ENCODE data around the gene DMC1. TPM values are rescaled to one million over a fixed set of nuclear protein-coding genes. Genes with fewer than 3 reads are reported as not detected.
"Not testable (repeated sequence)": the region's sequence is repeated elsewhere in the genome, so short reads cannot be mapped to it uniquely, and the experiment has no call there.

Gene DMC1
- total RNA-seq, 1 experiment from 2014 or later = 0.89 TPM

DNA sequence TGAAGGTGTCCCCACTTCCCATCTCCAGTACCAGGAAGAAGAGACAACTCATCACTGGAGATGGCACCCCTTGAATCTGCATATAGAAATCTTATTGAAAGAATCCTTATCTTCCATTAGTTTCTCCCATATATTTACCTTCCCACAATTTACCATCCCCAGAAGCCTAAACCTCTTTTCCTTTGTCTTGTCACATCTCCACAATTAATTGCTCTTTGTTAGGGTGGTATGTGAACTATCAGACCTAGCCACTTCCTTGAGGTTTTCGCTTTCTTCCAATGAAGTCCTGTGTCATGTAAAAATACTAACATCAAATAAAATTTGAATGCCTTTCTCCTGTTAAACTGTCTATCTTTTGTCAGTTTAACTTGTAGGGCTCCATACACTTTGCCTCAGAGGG, 48.3 kb upstream of the DMC1 start:
- ChIA-PET POLR2A (no interaction called here), CTCF (no interaction called here), RAD21 (ENCODE audit: low non-redundant PET in 1 of 2, low total read pairs in 2 of 2, uncharacterized antibody in 2 of 2, unreplicated experiment in 2 of 2) (no interaction called here)
- peaks cover 0 to 21% of the 10 kb centered on the region in 2 experiments; a peak in 3 of 4 replicates for H3K4me1 ChIP-seq (ENCODE audit: control insufficient read depth in 1 of 2, insufficient read depth in 2 of 2, low read length in 2 of 2)
- no peak for ATAC-seq
- H3K4me2 ChIP-seq (ENCODE audit: low read length) = no peak overlapping the region
- no peaks in the 10 kb centered on the region for H4K20me1 ChIP-seq (ENCODE audit: insufficient read depth)
- peaks cover 0 to 4% of the 10 kb centered on the region in 2 experiments; a peak in 2 of 4 replicates for H3K36me3 ChIP-seq (ENCODE audit: control insufficient read depth in 1 of 2, insufficient read depth in 2 of 2, low read length in 2 of 2)
- H3K27me3 ChIP-seq (ENCODE audit: insufficient read depth, low read length) = no peaks in the 10 kb centered on the region
- no TSS peak for BruUV-seq (replicated peaks)
- no peak overlapping the region for H3K4me3 ChIP-seq (replicated peaks in 1 of 2; ENCODE audit: low read depth in 1 of 2, low read length in 2 of 2)
- no peak overlapping the region for H2AFZ ChIP-seq (ENCODE audit: low read depth, low read length, poor library complexity, severe bottlenecking)
- H3K27ac ChIP-seq (ENCODE audit: low read depth, low read length) = no peak overlapping the region
- H3K79me2 ChIP-seq (ENCODE audit: insufficient read depth, low read length) = no peaks in the 10 kb centered on the region
- H3K9me2 ChIP-seq (ENCODE audit: insufficient read depth) = no peaks in the 10 kb centered on the region
- H3K9ac ChIP-seq (ENCODE audit: low read length) = no peak overlapping the region
- TF ChIP-seq POLR2AphosphoS5 (IDR thresholded peaks at IDR 0.05; ENCODE audit: low read depth, low read length) (no peak), JUND (IDR thresholded peaks at IDR 0.05) (no peak), ZNF274 (IDR thresholded peaks at IDR 0.05; ENCODE audit: low read depth, low read length) (no peak), ELF1 (IDR thresholded peaks at IDR 0.05; ENCODE audit: borderline replicate concordance, low read depth) (no peak), EZH2phosphoT487 (IDR thresholded peaks at IDR 0.05; ENCODE audit: borderline replicate concordance) (no peak), EZH2 (IDR thresholded peaks at IDR 0.05) (no peak), SIN3A (IDR thresholded peaks at IDR 0.05; ENCODE audit: low read depth) (no peak), FOSL1 (IDR thresholded peaks at IDR 0.05; ENCODE audit: low read depth) (no peak), RAD21 (IDR thresholded peaks at IDR 0.05; ENCODE audit: low read depth) (no peak), ZFX (IDR thresholded peaks at IDR 0.05) (no peak)
- TF ChIP-seq, protein P1, sequence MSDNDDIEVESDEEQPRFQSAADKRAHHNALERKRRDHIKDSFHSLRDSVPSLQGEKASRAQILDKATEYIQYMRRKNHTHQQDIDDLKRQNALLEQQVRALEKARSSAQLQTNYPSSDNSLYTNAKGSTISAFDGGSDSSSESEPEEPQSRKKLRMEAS (IDR thresholded peaks at IDR 0.05) = no peak
- TF ChIP-seq, protein P2, sequence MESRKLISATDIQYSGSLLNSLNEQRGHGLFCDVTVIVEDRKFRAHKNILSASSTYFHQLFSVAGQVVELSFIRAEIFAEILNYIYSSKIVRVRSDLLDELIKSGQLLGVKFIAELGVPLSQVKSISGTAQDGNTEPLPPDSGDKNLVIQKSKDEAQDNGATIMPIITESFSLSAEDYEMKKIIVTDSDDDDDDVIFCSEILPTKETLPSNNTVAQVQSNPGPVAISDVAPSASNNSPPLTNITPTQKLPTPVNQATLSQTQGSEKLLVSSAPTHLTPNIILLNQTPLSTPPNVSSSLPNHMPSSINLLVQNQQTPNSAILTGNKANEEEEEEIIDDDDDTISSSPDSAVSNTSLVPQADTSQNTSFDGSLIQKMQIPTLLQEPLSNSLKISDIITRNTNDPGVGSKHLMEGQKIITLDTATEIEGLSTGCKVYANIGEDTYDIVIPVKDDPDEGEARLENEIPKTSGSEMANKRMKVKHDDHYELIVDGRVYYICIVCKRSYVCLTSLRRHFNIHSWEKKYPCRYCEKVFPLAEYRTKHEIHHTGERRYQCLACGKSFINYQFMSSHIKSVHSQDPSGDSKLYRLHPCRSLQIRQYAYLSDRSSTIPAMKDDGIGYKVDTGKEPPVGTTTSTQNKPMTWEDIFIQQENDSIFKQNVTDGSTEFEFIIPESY (IDR thresholded peaks at IDR 0.05; ENCODE audit: extremely low read depth, insufficient replicate concordance, low read length) = no peak
- no peak for DNase-seq (ENCODE audit: low read depth, low spot score)
- intact Hi-C loops (cut with micrococcal nuclease) = no loop called here
- H3K9me3 ChIP-seq (ENCODE audit: control insufficient read depth in 1 of 2, insufficient read depth in 1 of 2, low read depth in 1 of 2, low read length in 2 of 2) = peaks cover 3 to 6% of the 10 kb centered on the region in 2 experiments; a peak in 1 of 4 replicates

DNA sequence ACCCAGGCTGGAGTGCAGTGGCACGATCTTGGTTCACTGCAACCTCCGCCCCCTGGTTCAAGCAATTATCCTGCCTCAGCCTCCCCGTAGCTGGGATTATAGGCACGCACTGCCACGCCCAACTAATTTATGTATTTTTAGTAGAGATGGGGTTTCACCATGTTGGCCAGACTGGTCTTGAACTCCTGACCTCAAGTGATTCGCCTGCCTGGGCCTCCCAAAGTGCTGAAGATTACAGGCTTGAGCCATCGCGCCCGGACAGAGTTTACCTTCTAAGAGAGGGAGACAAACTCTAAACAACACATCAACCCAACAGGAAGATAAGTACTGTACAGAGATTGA, 45.1 kb upstream of the DMC1 start:
- CTCF ChIA-PET = not testable (repeated sequence)

More for the DNA sequence above, 45.1 kb upstream of the DMC1 start:
- H3K9ac ChIP-seq (ENCODE audit: low read length); H3K36me3 ChIP-seq (ENCODE audit: control insufficient read depth in 1 of 2, insufficient read depth in 2 of 2, low read length in 2 of 2); H3K4me3 ChIP-seq (replicated peaks in 1 of 2; ENCODE audit: low read depth in 1 of 2, low read length in 2 of 2); H3K9me2 ChIP-seq (ENCODE audit: insufficient read depth); RAD21 ChIA-PET (ENCODE audit: low non-redundant PET in 1 of 2, low total read pairs in 2 of 2, uncharacterized antibody in 2 of 2, unreplicated experiment in 2 of 2); H3K27ac ChIP-seq (ENCODE audit: low read depth, low read length); H3K9me3 ChIP-seq (ENCODE audit: control insufficient read depth in 1 of 2, insufficient read depth in 1 of 2, low read depth in 1 of 2, low read length in 2 of 2); BruUV-seq (replicated peaks); ATAC-seq; H2AFZ ChIP-seq (ENCODE audit: low read depth, low read length, poor library complexity, severe bottlenecking); H3K27me3 ChIP-seq (ENCODE audit: insufficient read depth, low read length); H3K79me2 ChIP-seq (ENCODE audit: insufficient read depth, low read length); POLR2A ChIA-PET; intact Hi-C loops (cut with micrococcal nuclease); H4K20me1 ChIP-seq (ENCODE audit: insufficient read depth); DNase-seq (ENCODE audit: low read depth, low spot score): not testable (repeated sequence)
- Histone ChIP-seq H3K4me1 (ENCODE audit: control insufficient read depth in 1 of 2, insufficient read depth in 2 of 2, low read length in 2 of 2) (peaks cover 0 to 18% of the 10 kb centered on the region in 2 experiments; a peak in 3 of 4 replicates), H3K4me2 (ENCODE audit: low read length) (peak overlapping the region; percentile 13; the same call in 1 of the 2 replicates)

Measured in HCT116 (cell line).